GM06990 (cell line): Measurements from ENCODE around the gene PLCE1.

Source experiments
- DNase-seq: peaks from one replicate; pipeline ENCODE4 v3.0.0-alpha.2; 2011; ENCODE audit not compliant: insufficient read length; ENCODE audit errors: extremely low read depth
- H3K27me3 ChIP-seq: replicated peaks from 2 replicates; pipeline ENCODE4 v1.6.0; 2011; ENCODE audit warnings: low read length; ENCODE audit not compliant: control insufficient read depth, insufficient read depth
- H3K36me3 ChIP-seq: 2 replicates; pipeline ENCODE4 v1.5.1; 2011; ENCODE audit warnings: low read length; ENCODE audit not compliant: control insufficient read depth, insufficient read depth
- H3K4me3 ChIP-seq: replicated peaks from 2 replicates; pipeline ENCODE4 v1.5.1; 2011; ENCODE audit warnings: low read depth, mild to moderate bottlenecking, control low read depth, low read length
- CTCF ChIP-seq: IDR thresholded peaks from 2 replicates; pipeline ENCODE4 v1.5.1; 2011; ENCODE audit warnings: low read length, control low read depth, mild to moderate bottlenecking, inconsistent platforms; ENCODE audit not compliant: insufficient read depth, poor library complexity, severe bottlenecking

Gene PLCE1

DNA sequence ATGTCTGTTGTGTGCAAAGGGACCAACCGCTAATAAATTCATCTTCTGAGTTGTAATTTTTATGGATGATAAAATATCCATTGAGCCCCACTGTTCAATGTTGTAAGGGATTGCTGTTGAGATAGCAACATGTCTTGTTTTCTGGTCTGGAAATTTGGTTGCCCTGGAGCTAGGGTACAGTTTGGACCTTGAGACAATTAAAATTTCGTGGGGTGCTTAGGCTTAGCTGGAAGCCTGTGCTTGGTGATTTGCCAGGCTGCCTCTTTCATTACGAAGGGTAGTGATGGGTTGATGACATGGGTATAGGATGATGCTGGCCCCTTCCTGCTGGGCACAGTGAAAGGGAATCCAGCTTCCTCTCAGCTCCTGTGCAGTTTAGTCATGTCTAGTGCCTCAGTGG lies 43.6 kb downstream of the PLCE1 start:
- TF ChIP-seq CTCF: no peak
- DNase-seq: no peak
- H3K27me3 ChIP-seq: no peaks in the 10 kb centered on the region; the same call in 1 of the 2 replicates
- H3K36me3 ChIP-seq: no peaks in the 10 kb centered on the region
- H3K4me3 ChIP-seq: no peak overlapping the region

DNA sequence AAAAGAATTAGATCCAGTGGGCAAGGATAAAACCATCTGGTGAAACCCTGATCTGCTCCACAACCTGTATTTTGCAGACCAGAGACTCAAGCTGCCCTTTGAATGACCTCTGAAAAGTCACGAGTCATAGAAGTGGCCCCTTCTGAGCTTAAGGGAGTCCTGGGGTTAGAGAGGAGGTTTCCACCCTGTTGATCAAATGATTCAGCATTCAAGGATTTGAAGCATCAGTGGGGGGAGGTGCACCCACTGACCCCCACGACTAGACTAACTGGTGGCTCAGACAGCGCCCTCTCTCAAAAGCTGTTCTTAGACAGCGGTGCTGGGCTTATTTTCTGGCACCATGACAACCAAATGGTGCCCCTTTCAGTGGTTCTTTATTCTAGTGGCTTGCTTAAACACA lies 44.3 kb downstream of the PLCE1 start:
- Histone ChIP-seq H3K36me3 (no peaks in the 10 kb centered on the region), H3K4me3 (no peak overlapping the region), H3K27me3 (no peaks in the 10 kb centered on the region; the same call in 1 of the 2 replicates)
- no peak for TF ChIP-seq CTCF
- DNase-seq: no peak

DNA sequence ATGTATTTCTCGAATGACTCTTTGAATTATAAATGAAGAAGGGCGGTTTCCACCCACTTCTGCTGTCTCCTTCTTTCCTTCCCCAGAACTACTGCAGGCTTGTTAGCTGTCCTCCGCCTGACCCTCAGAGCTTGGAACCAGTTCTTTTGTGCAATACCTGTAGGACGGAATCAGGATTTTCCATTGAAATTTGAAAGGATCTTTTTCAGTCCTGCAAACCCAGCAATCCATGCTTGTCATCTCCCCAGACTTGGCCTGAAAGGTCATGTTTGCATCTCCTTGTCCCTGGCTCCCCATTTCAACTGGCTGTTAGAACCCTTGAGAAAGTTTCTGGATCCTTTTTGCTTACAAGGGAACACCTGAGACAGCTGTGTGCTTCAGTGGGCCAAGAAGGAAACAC lies 47.5 kb downstream of the PLCE1 start:
- Histone ChIP-seq H3K36me3 (no peaks in the 10 kb centered on the region), H3K27me3 (no peaks in the 10 kb centered on the region), H3K4me3 (no peak overlapping the region)
- no peak for DNase-seq
- no peak for TF ChIP-seq CTCF

GRCh38 chr10:94042001-94042833 lies 48.5 kb downstream of the PLCE1 start:
- H3K4me3 ChIP-seq: no peak overlapping the region
- no peaks in the 10 kb centered on the region for H3K27me3 ChIP-seq
- no peak for DNase-seq
- no peaks in the 10 kb centered on the region for H3K36me3 ChIP-seq
- no peak for TF ChIP-seq CTCF

GRCh38 chr10:94042834-94043175 lies 49.1 kb downstream of the PLCE1 start:
- no peak for TF ChIP-seq CTCF
- no peak for DNase-seq
- H3K36me3 ChIP-seq: no peaks in the 10 kb centered on the region
- H3K4me3 ChIP-seq: no peak overlapping the region
- no peaks in the 10 kb centered on the region for H3K27me3 ChIP-seq
